ENCODE results near the gene MYL3. TPM values are rescaled to one million over a fixed set of nuclear protein-coding genes. Genes with fewer than 3 reads are reported as not detected.
"Not testable (repeated sequence)": the region's sequence is repeated elsewhere in the genome, so short reads cannot be mapped to it uniquely, and the experiment has no call there.

The MYL3 gene
- not detected for total RNA-seq (ENCODE audit: unreplicated experiment)
- long read RNA-seq = 0 reads

GRCh38 chr3:46863261-46863782 lies at the start of gene MYL3:
Gene MYL3, minus strand, starts transcription at chr3:46863444. Its CDS starts 54 bp downstream, at chr3:46863390.
- DNase-seq = peak; percentile 3
- Mint-ChIP-seq H3K36me3 (ENCODE audit: unreplicated experiment) (no peaks in the 10 kb centered on the region), H3K4me1 (ENCODE audit: low read depth, unreplicated experiment) (no peaks in the 10 kb centered on the region), H3K27me3 (ENCODE audit: unreplicated experiment) (peaks cover 7% of the 10 kb centered on the region), H3K9me3 (ENCODE audit: unreplicated experiment) (peaks cover 7% of the 10 kb centered on the region), H3K27ac (ENCODE audit: unreplicated experiment) (no peak within 1 kb of the TSS), H3K4me3 (ENCODE audit: unreplicated experiment) (no peak within 1 kb of the TSS)
- TF ChIP-seq, protein P1, sequence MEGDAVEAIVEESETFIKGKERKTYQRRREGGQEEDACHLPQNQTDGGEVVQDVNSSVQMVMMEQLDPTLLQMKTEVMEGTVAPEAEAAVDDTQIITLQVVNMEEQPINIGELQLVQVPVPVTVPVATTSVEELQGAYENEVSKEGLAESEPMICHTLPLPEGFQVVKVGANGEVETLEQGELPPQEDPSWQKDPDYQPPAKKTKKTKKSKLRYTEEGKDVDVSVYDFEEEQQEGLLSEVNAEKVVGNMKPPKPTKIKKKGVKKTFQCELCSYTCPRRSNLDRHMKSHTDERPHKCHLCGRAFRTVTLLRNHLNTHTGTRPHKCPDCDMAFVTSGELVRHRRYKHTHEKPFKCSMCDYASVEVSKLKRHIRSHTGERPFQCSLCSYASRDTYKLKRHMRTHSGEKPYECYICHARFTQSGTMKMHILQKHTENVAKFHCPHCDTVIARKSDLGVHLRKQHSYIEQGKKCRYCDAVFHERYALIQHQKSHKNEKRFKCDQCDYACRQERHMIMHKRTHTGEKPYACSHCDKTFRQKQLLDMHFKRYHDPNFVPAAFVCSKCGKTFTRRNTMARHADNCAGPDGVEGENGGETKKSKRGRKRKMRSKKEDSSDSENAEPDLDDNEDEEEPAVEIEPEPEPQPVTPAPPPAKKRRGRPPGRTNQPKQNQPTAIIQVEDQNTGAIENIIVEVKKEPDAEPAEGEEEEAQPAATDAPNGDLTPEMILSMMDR (IDR thresholded peaks at IDR 0.05; ENCODE audit: partially characterized antibody, unreplicated experiment) = no peak

- TF ChIP-seq, protein P1 (IDR thresholded peaks at IDR 0.05; ENCODE audit: partially characterized antibody, unreplicated experiment) = no peak
- H3K27me3 Mint-ChIP-seq (ENCODE audit: unreplicated experiment) = no peaks in the 10 kb centered on the region
- DNase-seq = no peak
- no peak overlapping the region for H3K4me3 Mint-ChIP-seq (ENCODE audit: unreplicated experiment)
- peaks cover 5% of the 10 kb centered on the region for H3K36me3 Mint-ChIP-seq (ENCODE audit: unreplicated experiment)
- peaks cover 3% of the 10 kb centered on the region for H3K9me3 Mint-ChIP-seq (ENCODE audit: unreplicated experiment)
- H3K4me1 Mint-ChIP-seq (ENCODE audit: low read depth, unreplicated experiment) = no peaks in the 10 kb centered on the region
- no peak overlapping the region for H3K27ac Mint-ChIP-seq (ENCODE audit: unreplicated experiment)
Measured at GRCh38 chr3:46912986-46913385, 49.7 kb upstream of the MYL3 start.

DNA sequence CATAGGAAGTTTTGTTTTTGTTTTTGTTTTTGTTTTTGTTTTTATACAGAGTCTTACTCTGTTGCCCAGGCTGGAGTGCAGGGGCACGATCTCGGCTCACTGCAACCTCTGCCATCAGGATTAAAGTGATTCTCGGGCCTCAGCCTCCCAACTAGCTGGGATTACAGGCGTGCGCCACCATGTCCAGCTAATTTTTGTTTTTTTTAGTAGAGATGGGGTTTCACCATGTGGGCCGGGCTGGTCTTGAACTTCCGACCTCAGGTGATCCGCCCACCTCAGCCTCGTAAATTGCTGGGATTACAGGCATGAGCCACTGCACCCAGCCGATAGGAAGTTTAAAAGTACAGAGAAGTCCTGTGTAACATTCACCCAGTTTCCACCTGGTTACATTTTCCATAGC lies 47.7 kb upstream of the MYL3 start:
- H3K4me1 Mint-ChIP-seq (ENCODE audit: low read depth, unreplicated experiment); H3K9me3 Mint-ChIP-seq (ENCODE audit: unreplicated experiment); H3K27me3 Mint-ChIP-seq (ENCODE audit: unreplicated experiment); H3K36me3 Mint-ChIP-seq (ENCODE audit: unreplicated experiment); H3K4me3 Mint-ChIP-seq (ENCODE audit: unreplicated experiment); H3K27ac Mint-ChIP-seq (ENCODE audit: unreplicated experiment); DNase-seq: not testable (repeated sequence)

GRCh38 chr3:46910166-46910760 lies 47.0 kb upstream of the MYL3 start:
- Mint-ChIP-seq H3K9me3 (ENCODE audit: unreplicated experiment) (peaks cover 3% of the 10 kb centered on the region), H3K4me3 (ENCODE audit: unreplicated experiment) (no peak overlapping the region), H3K27ac (ENCODE audit: unreplicated experiment) (no peak overlapping the region), H3K27me3 (ENCODE audit: unreplicated experiment) (peaks cover 2% of the 10 kb centered on the region), H3K4me1 (ENCODE audit: low read depth, unreplicated experiment) (no peaks in the 10 kb centered on the region), H3K36me3 (ENCODE audit: unreplicated experiment) (no peaks in the 10 kb centered on the region)
- no peak for DNase-seq
- TF ChIP-seq, protein P1 (IDR thresholded peaks at IDR 0.05; ENCODE audit: partially characterized antibody, unreplicated experiment) = no peak

- Mint-ChIP-seq H3K4me1 (ENCODE audit: low read depth, unreplicated experiment) (no peaks in the 10 kb centered on the region), H3K9me3 (ENCODE audit: unreplicated experiment) (peaks cover 3% of the 10 kb centered on the region), H3K27ac (ENCODE audit: unreplicated experiment) (no peak overlapping the region), H3K36me3 (ENCODE audit: unreplicated experiment) (no peaks in the 10 kb centered on the region), H3K27me3 (ENCODE audit: unreplicated experiment) (peaks cover 2% of the 10 kb centered on the region), H3K4me3 (ENCODE audit: unreplicated experiment) (no peak overlapping the region)
- DNase-seq = peak; percentile 93
- TF ChIP-seq, protein P1 (IDR thresholded peaks at IDR 0.05; ENCODE audit: partially characterized antibody, unreplicated experiment) = peak; percentile 84
Measured at GRCh38 chr3:46909535-46910161, 46.4 kb upstream of the MYL3 start.

Data from glutamatergic neuron (in vitro differentiated cells).